Right renal cortex interstitium (tissue), 3 donors: ENCODE measurements around the gene KSR2. TPM values are rescaled to one million over a fixed set of nuclear protein-coding genes. Genes with fewer than 3 reads are reported as not detected.
"Not testable (repeated sequence)": the region's sequence is repeated elsewhere in the genome, so short reads cannot be mapped to it uniquely, and the experiment has no call there.

Experiments
- DNase-seq, 3 donors: peaks; one replicate each; pipeline ENCODE4 v3.0.0-alpha.2; 2013; ENCODE audit warnings: low read depth in 3 of 3, low spot score in 2 of 3
- polyA plus RNA-seq, 3 donors: library from polyadenylated mRNA; unstranded; fragments of 120-200 nt; gene quantifications; one replicate each; pipeline ENCODE4 v1.2.1, GENCODE V29; 2013; ENCODE audit not compliant: insufficient read length in 3 of 3

KSR2 gene
- polyA plus RNA-seq, 3 donors: 0.75 to 0.89 (median 0.89) TPM

GRCh38 chr12:117860787-117861290 is 108.0 kb downstream of the KSR2 start:
- not testable (repeated sequence) for DNase-seq

- DNase-seq: no peak
Measured at GRCh38 chr12:117860111-117860510, 108.7 kb downstream of the KSR2 start.

DNA sequence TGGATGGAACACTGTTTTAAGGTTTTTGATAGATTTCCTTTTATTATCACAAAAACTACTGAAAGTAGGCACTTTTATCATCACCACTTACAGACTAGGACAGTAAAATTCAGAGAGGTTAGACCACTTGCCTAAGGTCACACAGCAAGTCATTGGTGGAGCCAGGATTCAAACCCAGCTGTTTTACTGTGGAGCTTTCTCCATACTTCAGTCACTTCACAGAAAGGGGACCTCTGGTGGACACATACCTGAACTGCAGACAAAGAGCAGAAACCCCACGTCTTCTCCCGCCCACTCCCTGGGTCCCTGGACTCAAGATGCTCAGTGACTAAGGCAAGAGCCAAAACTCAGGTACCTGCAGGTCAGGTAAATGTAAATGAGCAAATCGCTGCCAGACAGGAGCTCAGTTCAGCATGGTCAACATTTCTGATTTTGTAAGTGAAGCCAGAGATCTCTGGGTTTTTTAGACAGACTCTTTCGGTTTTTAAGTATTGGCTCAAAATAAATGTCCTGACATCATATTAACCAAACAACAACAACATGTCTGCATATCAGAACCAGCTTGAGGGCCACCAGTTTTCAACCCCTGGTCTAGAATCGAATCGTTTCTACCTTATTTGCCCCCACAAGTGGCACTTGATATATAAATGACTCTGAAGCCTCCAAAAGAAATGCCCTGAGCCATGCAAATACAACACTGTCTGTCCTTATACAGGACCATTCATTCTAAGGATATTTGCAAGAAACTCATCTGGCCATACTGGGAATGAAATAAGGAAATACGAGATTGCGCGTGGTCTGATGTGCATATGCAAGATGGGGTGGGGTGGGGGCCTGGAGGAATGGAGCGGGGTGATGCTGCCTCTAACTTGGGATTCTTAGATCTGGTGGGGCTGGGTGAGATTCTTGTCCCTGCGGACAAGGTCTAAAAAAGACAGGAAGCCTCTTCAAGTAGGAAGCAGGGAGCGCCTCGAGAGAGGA is 110.9 kb downstream of the KSR2 start:
- no peak for DNase-seq

- DNase-seq: not testable (repeated sequence)
Measured at GRCh38 chr12:117857139-117857538, 111.7 kb downstream of the KSR2 start.

DNA sequence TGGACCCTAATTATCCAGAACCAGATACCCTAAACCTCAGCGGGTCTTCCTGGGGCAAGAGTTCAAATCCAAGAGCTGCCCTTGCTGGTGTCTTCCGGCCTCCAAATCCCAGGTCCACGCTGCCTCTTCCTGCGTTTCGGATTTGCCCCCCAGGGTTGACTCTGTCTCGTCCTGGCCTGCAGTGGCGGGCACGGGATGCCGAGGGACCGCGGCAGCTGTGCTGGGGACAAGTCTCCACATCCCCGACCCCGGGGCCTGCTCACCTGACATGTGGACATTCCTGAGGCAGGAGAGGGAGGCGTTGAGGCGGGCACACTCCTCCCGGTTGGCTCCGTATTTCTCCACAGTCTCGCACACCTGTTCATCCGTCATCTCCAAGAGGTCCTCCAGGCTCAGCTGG is 113.6 kb downstream of the KSR2 start:
- DNase-seq: no peak

- DNase-seq: no peak
Measured at GRCh38 chr12:117854339-117855012, 114.3 kb downstream of the KSR2 start.

DNA sequence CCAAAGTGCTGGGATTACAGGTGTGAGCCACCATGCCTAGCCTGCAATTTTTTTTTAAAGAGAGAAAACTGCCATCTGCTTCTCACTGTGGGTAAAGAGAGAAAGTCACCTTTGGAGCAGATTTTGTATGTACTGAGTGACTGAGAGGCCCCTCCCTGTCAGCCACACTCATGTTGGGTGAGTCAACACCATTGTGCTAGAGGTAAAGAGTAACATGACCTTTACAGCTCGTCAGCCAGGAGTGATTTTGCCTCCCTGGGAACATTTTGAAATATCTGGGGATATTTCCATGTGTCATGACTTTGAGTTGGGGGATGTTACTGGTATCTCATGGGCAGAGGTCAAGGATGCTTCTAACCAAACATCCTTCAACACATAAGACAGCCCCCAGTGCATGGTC is 115.2 kb downstream of the KSR2 start:
- no peak for DNase-seq

DNA sequence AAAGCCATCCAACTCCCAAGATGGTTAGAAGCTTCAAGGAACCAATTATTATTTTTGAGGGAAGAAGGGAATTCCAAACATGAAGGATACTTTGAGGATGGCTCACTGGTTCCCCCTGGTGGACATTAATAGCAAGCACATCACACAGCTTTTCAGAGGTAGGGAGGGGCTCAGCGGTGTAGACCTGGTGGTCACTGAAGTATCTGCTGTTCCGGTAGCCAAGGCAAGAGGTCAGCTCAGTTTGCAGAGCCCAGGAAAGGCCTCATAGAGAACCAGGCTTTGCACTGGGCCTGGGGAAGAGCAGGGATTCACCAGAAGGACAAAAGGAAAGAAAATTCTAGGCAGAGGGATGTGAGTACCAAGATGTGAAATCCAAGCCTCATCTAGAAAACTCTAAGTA is 118.7 kb downstream of the KSR2 start:
- peak in 1 of 3 donors; percentile 27 for DNase-seq

DNA sequence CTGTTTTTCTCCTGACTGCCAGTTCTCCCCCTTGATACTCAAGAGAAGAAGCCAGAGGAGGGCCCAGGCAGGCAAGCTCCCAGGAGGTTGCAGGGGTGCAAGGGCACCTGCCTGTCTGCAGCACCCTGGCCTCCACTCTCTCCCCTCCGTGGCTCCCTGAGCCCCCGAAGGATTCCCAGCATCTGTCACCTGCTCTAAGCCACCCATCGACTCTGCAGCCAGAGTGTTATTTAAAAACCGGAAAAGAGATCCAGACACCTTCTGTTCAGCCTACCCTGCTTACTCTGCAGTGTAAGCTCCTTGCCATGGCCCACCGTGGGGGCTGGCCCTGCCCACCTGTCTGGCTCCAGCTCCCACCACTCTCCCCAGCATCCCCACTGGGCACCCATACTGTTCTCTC is 121.4 kb downstream of the KSR2 start:
- DNase-seq: no peak

GRCh38 chr12:117845271-117845904 is 123.4 kb downstream of the KSR2 start:
- no peak for DNase-seq

DNA sequence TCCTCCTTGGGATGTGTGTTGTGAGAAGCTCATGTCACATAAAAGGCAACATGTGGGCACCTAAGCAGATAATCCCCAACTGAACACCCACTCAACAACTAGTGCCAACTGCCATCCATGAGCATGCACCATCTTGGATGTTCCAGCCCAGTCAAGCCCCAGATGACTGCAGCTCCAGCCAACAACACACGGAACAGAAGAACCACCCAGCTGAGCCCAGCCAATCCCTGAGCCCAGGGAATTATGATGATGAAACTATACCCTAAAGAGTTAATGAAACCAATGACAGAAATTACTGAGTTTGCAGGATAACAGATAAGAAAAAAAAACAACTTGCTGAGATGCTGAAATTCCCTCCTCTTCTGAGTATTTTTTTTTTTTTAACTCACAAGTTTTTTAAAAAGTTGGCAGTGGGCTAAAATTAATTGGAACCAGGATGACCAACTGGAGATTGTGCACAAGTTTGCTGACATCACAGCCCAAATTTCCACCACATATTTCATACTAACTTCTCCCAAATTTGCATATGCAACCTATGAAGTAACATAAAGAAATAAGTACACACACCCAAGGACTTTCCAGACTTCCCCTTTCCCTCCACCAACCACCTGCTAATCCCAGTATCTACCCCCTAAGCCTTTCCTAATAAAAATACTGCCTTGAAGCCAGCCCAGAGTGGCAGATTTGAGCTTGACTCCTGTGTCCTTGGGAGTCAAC is 124.5 kb downstream of the KSR2 start:
- DNase-seq: no peak

GRCh38 chr12:117842630-117843029 is 126.2 kb downstream of the KSR2 start:
- DNase-seq: no peak

DNA sequence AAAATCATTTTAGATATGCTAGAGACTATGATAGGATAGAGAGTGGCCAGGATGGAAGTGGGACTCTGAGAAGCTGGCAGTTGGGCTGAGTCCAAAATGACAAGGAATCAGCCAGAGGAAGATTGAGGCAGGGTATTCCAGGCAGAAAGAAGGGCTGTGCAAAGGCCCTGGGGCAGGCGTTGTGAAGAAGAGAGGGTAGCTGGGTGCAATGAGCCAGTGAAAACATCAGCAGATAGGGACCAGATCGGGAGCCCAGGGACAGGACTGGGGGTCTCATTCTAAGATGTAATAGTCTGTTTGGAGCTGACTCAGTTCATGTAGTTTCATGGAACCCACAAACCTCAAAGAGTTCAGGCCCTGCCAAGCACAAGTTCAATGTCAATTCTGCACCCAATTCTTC is 126.6 kb downstream of the KSR2 start:
- no peak for DNase-seq

DNA sequence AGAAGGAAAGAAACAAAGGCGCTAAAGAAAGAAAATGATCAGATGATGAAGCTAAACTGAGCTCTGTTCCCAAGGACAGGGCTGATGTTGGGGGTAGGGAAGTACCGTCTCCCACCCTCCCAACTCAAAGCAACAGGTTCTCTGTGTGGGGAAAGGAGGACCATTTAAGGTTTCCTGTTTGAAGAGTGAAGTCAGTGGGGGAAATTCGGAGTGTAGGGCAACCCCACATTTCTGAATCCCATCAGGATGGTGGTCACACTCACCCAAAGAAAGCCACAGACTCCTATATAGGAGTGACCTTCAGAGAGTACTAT is 131.1 kb downstream of the KSR2 start:
- no peak for DNase-seq

GRCh38 chr12:117836999-117837736 is 131.6 kb downstream of the KSR2 start:
- peak; percentile 64 to 69 (median 66) for DNase-seq

GRCh38 chr12:117836476-117836875 is 132.3 kb downstream of the KSR2 start:
- no peak for DNase-seq

DNA sequence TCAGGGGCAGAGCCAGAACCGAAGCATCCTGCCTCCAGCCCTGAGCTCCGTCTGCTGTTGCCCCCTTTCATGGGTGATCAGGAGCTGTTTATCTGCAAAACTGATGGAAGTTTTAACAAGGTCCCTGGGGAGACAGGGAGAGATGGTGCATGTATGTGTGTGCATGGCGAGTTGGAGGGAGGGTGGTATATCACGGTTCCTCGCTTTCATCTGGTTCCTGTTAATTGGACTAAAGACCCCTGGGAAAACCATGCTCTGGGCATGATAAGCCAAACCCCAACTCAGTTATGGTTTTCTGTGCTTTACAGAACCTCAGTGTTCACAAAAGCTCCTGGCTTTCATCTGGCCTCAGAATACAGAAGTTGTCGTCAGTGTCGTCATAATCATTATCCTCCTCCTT is 133.6 kb downstream of the KSR2 start:
- no peak for DNase-seq

GRCh38 chr12:117832459-117833457 is 136.0 kb downstream of the KSR2 start:
- DNase-seq: no peak

- no peak for DNase-seq
Measured at GRCh38 chr12:117830471-117830870, 138.3 kb downstream of the KSR2 start.
